ENCODE data around the gene SESN1. TPM values are rescaled to one million over a fixed set of nuclear protein-coding genes. Genes with fewer than 3 reads are reported as not detected.

The SESN1 gene
- total RNA-seq, 4 donors from 2014 or later, result 32.3 to 104 (median 70.7) TPM

DNA sequence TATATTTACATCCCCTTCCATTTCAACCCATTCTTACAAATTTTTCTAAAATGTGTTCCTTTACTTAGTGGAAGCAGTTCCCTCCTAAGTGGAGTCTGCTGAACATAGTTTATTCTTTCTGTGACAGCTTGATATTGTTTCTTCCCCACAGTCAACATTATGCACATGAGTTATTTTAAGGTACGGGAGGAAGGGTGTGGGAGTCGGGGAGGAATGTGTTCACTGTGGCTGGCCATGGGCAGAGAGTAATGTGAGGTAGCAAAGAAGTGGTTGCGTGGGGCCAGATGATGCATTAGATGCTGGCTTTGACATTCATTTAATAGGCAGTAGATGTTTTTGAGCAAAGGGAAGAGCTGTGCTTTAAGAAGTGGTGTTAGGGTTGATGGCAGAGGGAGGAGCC lies 148.0 kb downstream of the SESN1 start:
- DNase-seq, result peak; percentile 38 to 50
- H3K4me3 ChIP-seq, result no peak overlapping the region
- peaks cover 18% of the 10 kb centered on the region in 2 donors for H3K4me1 ChIP-seq
- peak overlapping the region; percentile 88 to 95 for H3K27ac ChIP-seq
- H3K27me3 ChIP-seq, result no peaks in the 10 kb centered on the region
- H3K36me3 ChIP-seq, result no peaks in the 10 kb centered on the region
- intact Hi-C loops (cut with DNase I; ENCODE audit: low total_unique reads), result no loop called here
- H3K9me3 ChIP-seq, result no peaks in the 10 kb centered on the region
- TF ChIP-seq POLR2A (IDR thresholded peaks at IDR 0.05), result no peak
- TF ChIP-seq, protein P1, sequence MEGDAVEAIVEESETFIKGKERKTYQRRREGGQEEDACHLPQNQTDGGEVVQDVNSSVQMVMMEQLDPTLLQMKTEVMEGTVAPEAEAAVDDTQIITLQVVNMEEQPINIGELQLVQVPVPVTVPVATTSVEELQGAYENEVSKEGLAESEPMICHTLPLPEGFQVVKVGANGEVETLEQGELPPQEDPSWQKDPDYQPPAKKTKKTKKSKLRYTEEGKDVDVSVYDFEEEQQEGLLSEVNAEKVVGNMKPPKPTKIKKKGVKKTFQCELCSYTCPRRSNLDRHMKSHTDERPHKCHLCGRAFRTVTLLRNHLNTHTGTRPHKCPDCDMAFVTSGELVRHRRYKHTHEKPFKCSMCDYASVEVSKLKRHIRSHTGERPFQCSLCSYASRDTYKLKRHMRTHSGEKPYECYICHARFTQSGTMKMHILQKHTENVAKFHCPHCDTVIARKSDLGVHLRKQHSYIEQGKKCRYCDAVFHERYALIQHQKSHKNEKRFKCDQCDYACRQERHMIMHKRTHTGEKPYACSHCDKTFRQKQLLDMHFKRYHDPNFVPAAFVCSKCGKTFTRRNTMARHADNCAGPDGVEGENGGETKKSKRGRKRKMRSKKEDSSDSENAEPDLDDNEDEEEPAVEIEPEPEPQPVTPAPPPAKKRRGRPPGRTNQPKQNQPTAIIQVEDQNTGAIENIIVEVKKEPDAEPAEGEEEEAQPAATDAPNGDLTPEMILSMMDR (IDR thresholded peaks at IDR 0.05), result no peak

DNA sequence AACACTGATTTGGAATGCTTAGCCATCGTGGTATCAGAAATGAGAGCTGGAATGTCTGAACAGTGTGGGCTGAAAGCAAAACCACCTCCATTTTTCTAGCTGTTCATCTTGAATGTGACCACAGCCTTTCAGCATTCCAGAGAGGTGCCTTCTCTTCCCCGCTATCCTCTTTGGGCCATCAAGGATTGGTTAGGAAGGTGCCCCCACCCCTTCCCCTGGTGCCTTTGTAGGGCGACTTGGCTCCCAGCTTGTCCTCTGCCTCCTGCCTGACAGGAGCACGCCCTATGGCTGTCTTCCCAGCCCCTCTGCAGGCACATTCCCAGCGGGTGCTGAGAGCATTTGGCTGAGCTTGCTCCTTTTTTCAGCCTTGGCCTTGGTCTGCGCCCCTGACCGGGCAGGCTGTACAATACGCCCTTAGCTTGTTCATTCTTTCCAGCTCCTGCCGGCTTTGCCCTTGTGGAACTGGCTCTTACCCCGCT lies 148.9 kb downstream of the SESN1 start:
- intact Hi-C loops (cut with DNase I; ENCODE audit: low total_unique reads), result no loop called here
- TF ChIP-seq POLR2A (IDR thresholded peaks at IDR 0.05), result no peak
- TF ChIP-seq, protein P1 (IDR thresholded peaks at IDR 0.05), result no peak
- H3K36me3 ChIP-seq, result no peaks in the 10 kb centered on the region
- peak overlapping the region in 1 of 2 donors; percentile 2 for H3K4me3 ChIP-seq
- no peaks in the 10 kb centered on the region for H3K27me3 ChIP-seq
- H3K9me3 ChIP-seq, result no peaks in the 10 kb centered on the region
- H3K4me1 ChIP-seq, result peaks cover 18% of the 10 kb centered on the region in 2 donors
- peak; percentile 75 to 83 for DNase-seq
- peak overlapping the region; percentile 88 to 95 for H3K27ac ChIP-seq

DNA sequence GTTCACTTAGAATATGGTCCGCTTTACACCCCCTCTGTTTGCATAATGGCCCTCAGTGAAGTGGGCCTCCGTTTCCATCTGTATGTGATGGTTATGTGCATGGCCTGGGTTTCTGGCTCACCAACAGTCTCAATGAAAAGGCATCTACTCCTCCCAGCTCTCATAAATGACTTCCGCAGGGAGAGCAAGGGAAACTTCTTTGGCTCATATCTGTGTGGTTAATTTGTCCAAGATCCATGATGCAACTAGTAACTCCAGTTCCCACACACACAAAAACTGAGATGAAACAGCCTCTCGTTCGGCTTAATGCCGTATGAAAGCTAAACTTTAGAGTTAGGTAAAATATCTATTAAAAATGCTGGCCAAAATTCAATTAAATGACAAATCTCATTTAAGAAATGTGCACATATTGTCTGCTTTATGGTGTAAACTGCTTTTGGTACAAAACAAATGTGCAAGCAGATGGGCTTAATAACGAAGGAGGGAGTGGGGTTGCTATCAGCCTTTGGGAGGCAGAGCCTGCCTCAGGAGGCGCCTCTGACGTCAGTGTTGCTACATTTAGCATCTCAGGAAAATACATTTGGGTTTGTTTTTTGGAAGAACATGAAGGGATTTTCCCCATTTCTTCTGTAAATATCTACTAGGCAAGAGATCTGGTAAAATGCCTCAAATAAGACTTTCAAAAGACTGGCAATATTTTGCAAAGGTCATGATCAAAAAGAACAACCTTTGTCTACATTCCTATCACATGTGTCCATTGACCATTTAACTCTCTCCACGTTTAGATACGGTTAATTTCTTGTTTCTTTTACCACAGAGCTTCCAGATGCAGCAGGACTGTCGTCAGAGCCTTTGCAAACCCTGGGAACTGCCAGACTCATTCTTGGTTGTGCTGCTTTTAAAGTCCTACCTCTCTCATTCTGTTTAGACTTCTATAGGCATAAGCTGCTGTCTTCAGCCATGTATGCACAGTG lies 149.7 kb downstream of the SESN1 start:
- H3K4me3 ChIP-seq, result peak overlapping the region in 1 of 2 donors; percentile 2
- H3K4me1 ChIP-seq, result peaks cover 18% of the 10 kb centered on the region in 2 donors
- intact Hi-C loops (cut with DNase I; ENCODE audit: low total_unique reads), result no loop called here
- no peaks in the 10 kb centered on the region for H3K27me3 ChIP-seq
- no peaks in the 10 kb centered on the region for H3K9me3 ChIP-seq
- DNase-seq, result peak; percentile 71 to 89
- no peak for TF ChIP-seq POLR2A (IDR thresholded peaks at IDR 0.05)
- TF ChIP-seq, protein P1 (IDR thresholded peaks at IDR 0.05), result peak in 1 of 4 experiments; percentile 1
- H3K27ac ChIP-seq, result peak overlapping the region; percentile 88 to 95
- no peaks in the 10 kb centered on the region for H3K36me3 ChIP-seq

- no peak for DNase-seq
- Histone ChIP-seq H3K36me3 (no peaks in the 10 kb centered on the region), H3K27me3 (no peaks in the 10 kb centered on the region), H3K9me3 (no peaks in the 10 kb centered on the region), H3K4me1 (peaks cover 18% of the 10 kb centered on the region in 2 donors), H3K4me3 (no peak overlapping the region), H3K27ac (peak overlapping the region; percentile 88 to 95)
- TF ChIP-seq POLR2A (IDR thresholded peaks at IDR 0.05), result no peak
- TF ChIP-seq, protein P1 (IDR thresholded peaks at IDR 0.05), result no peak
- intact Hi-C loops (cut with DNase I; ENCODE audit: low total_unique reads), result no loop called here
Observed at GRCh38 chr6:108944071-108944470, 150.6 kb downstream of the SESN1 start.
